ENCODE measurements around the gene GPR107.
A peak's percentile ranks its signal among the peaks of the same experiment; 100 is the strongest.

Gene GPR107

GRCh38 chr9:130027533-130028365 is 26.0 kb upstream of the GPR107 start:
- FAIRE-seq: no peak
- no peak for DNase-seq (ENCODE audit: insufficient read length, low spot score)

DNA sequence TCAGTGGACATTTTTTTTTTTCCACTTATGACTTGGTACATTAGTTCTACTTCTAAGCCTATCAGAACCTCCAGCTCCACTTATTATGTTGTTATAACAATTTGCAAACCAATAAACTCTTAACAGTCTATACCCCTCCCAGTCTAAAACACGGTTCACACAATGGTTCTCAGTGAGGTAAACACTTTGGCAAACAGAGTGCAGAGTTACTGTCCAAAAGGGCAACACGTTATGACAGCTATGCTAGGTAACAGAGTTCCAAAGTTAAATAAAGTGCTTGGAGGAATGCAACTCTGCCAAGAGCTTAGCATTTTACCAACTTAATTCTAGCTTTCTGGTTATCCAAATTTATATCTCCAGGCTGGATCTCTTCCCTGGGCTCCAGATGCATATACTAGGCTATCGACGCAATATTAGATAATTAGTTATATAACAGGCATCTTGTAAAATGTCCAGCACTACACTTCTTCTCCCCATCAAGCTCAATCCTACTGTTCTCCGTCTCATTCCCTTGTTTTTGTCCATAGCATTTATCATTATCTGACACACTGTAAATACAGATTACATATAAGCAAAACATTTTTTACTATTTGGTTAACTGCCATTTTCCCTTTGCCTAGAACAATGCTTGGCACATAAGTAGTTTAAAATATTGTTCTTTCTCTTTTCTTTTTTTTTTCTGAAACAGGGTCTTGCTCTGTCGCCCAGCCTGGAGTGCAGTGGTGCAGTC is 25.0 kb upstream of the GPR107 start:
- DNase-seq (ENCODE audit: insufficient read length, low spot score): no peak
- no peak for FAIRE-seq

GRCh38 chr9:130029223-130029973 is 24.3 kb upstream of the GPR107 start:
- FAIRE-seq (no peak), DNase-seq (ENCODE audit: insufficient read length, low spot score) (no peak)

- FAIRE-seq (no peak), DNase-seq (ENCODE audit: insufficient read length, low spot score) (no peak)
These were observed 23.0 kb upstream of the GPR107 start for GRCh38 chr9:130030651-130031127.

DNA sequence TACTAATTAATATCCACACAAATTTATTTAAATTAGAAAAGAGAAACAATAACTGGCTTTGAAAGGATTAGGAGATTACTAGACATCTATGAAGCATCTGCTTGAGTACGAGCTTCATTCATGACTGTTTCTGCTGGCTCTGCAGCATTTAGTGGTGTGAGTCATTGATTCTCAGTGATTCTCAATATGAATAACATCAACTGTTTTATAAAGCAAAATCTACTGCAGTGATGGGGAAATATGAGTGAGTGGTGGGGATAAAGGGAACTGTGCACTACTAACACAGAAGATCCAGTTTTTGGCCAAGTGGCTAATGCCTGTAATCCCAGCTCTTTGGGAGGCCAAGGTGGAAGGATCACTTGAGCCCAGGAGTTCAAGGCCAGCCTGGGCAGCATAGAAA is 19.1 kb upstream of the GPR107 start:
- DNase-seq (ENCODE audit: insufficient read length, low spot score): no peak

DNA sequence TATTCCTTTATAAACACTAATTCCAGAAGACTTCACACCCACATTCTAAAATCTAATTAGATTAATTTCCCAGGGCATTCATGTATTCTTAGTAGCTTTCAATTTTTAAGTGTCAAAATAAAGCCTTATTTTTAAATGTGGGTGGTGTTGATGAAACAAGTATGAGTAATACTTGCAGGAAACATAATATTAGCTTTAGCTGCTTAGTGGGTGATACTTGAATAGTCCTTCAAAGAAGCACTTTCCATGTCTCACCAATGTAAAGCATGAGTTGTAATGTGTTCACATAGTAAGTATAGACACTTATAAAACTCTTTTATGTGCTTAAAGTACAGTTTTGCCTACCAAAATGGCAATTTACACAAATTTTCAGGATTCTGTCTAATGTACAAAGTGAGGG is 17.6 kb upstream of the GPR107 start:
- DNase-seq (ENCODE audit: insufficient read length, low spot score): no peak
- FAIRE-seq: no peak

More for the DNA sequence above, 19.1 kb upstream of the GPR107 start:
- no peak for FAIRE-seq

GRCh38 chr9:130039528-130040147 is 14.1 kb upstream of the GPR107 start:
- DNase-seq (ENCODE audit: insufficient read length, low spot score): no peak
- FAIRE-seq: no peak

GRCh38 chr9:130040984-130041647 is 12.6 kb upstream of the GPR107 start:
- FAIRE-seq (no peak), DNase-seq (ENCODE audit: insufficient read length, low spot score) (no peak)

DNA sequence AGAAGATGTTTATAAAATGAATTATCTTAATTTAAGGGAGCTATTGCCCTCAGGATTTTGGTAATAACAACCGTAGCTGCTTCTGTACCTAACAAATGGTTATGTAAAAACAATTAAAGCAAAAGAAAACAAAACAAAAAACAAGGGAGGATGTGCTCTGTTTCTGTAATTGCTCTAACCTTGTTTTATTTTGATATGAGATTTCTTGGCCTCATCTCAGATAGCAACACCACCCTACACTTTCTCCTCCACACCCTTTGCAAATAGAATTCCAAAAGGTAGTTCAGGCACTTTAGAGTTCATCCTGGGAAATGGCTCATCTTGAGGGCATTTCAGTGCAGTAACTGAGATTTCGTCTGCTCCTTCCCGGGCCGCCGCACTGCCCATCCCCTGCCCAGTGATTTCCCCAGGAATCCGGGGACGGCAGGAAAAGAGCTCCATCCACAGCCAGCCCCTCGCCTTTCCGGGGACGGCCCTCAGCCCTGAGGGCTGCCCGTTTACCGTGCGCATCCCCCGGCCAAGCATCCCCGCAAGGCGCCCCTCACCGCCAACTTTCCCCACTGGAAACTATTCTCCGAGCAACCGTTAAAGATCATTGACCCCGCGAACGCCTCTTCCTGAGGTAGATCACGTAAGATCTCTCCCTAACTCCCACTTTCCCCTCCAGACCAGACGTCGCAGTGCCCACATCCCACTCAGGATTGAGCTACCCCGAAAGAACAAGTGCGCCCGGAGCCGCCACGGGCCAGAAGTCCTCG is 11.9 kb upstream of the GPR107 start:
- DNase-seq (ENCODE audit: insufficient read length, low spot score) (no peak), FAIRE-seq (no peak)

DNA sequence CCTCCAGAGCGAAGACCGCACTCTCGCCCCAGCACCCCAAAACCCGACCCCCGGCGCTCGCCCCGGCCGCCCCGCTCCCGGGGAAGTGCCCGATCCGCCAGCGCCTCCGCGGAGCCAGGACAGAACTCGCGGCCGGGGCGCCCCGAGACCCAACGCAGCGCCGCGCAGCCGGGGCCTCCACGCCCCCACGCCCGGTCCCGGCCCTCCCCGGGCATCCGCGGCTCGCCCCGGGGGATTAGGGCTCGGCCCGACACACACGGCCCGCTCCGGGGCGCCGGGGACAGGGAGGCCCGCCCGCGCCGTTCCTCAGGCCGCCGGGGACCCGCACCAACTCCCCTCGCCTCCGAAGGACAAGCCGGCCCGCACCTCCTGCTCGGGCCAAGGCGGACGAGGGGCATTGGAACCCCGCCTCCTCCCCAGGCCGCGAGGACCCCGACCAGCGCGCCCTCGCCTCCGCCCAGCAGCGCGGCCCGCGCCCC is 11.3 kb upstream of the GPR107 start:
- DNase-seq (ENCODE audit: insufficient read length, low spot score) (no peak), FAIRE-seq (no peak)

- DNase-seq (ENCODE audit: insufficient read length, low spot score) (peak; percentile 79), FAIRE-seq (no peak)
These were observed 10.6 kb upstream of the GPR107 start, which contains the start of gene FNBP1 for GRCh38 chr9:130042885-130043653. TSS of gene FNBP1 (minus strand) at chr9:130043189. CDS start at chr9:130042975, 214 bp downstream.

- DNase-seq (ENCODE audit: insufficient read length, low spot score) (no peak), FAIRE-seq (no peak)
These were observed 9.8 kb upstream of the GPR107 start for GRCh38 chr9:130043654-130044623.

- FAIRE-seq: no peak
These were observed 7.8 kb upstream of the GPR107 start for GRCh38 chr9:130045725-130046450.

GRCh38 chr9:130049431-130050210 is 4.1 kb upstream of the GPR107 start:
- FAIRE-seq (no peak), DNase-seq (ENCODE audit: insufficient read length, low spot score) (no peak)

More at GRCh38 chr9:130045725-130046450, 7.8 kb upstream of the GPR107 start:
- no peak for DNase-seq (ENCODE audit: insufficient read length, low spot score)

- FAIRE-seq (no peak), DNase-seq (ENCODE audit: insufficient read length, low spot score) (no peak)
These were observed 3.2 kb upstream of the GPR107 start for GRCh38 chr9:130050462-130050861.

- FAIRE-seq: no peak
These were observed 1.9 kb upstream of the GPR107 start for GRCh38 chr9:130051855-130052254.

More at GRCh38 chr9:130051855-130052254, 1.9 kb upstream of the GPR107 start:
- DNase-seq (ENCODE audit: insufficient read length, low spot score): no peak

Data from HTR-8/SVneo (cell line).